H1 (cell line): ENCODE results near the gene SLC19A3. TPM values are rescaled to one million over a fixed set of nuclear protein-coding genes. Genes with fewer than 3 reads are reported as not detected.

ENCODE experiments used
- CTCF ChIA-PET: fragments of 300-600 bp; sonication (Branson Sonifier 250); formaldehyde crosslinking; loops from one replicate; lab custom pipeline; 2021; ENCODE audit not compliant: partially characterized antibody; lab: Charles Lee
- POLR2A ChIA-PET: fragments of 300-600 bp; sonication (Branson Sonifier 250); formaldehyde crosslinking; loops from one replicate; lab custom pipeline; 2021; ENCODE audit warnings: inconsistent platforms; ENCODE audit not compliant: partially characterized antibody; lab: Charles Lee
- DNase-seq, 2 experiments: peaks; one replicate each; pipeline versions ENCODE4 v3.0.0 to v3.0.0-alpha.2; 2010 to 2022; ENCODE audit warnings: low spot score in 2 of 2, low read depth in 1 of 2, mixed read lengths in 1 of 2
- FAIRE-seq: peaks from 2 replicates; lab custom pipeline; 2011; peaks lifted over from hg19 to GRCh38; lab: Jason Lieb, UNC
- H2AFZ ChIP-seq: 2 replicates; pipeline ENCODE4 v1.8.1; 2012; ENCODE audit warnings: low read length, inconsistent platforms
- H2AK5ac ChIP-seq: 2 replicates; pipeline ENCODE4 v1.6.1; 2013; ENCODE audit warnings: low read depth, low read length
- H2BK120ac ChIP-seq: replicated peaks from 2 replicates; pipeline ENCODE3; 2013; ENCODE audit warnings: low read depth, low read length, inconsistent platforms
- H2BK12ac ChIP-seq: 2 replicates; pipeline ENCODE4 v1.6.1; 2013; ENCODE audit warnings: low read depth, low read length
- H2BK15ac ChIP-seq: 2 replicates; pipeline ENCODE4 v1.6.1; 2013; ENCODE audit warnings: low read length
- H2BK20ac ChIP-seq: 2 replicates; pipeline ENCODE4 v1.6.1; 2013; ENCODE audit warnings: low read length
- H2BK5ac ChIP-seq: 2 replicates; pipeline ENCODE4 v1.6.1; 2013; ENCODE audit warnings: low read depth, low read length
- H3K14ac ChIP-seq: 2 replicates; pipeline ENCODE4 v1.6.1; 2013; ENCODE audit warnings: inconsistent platforms; ENCODE audit not compliant: insufficient read length
- H3K18ac ChIP-seq: 2 replicates; pipeline ENCODE4 v1.6.1; 2013; ENCODE audit warnings: low read length; ENCODE audit errors: extremely low read depth
- H3K23ac ChIP-seq: 2 replicates; pipeline ENCODE4 v1.6.1; 2013; ENCODE audit warnings: inconsistent platforms; ENCODE audit not compliant: insufficient read length
- H3K23me2 ChIP-seq: 2 replicates; pipeline ENCODE4 v1.6.1; 2013; ENCODE audit warnings: low read depth, low read length
- H3K27ac ChIP-seq: 2 replicates; pipeline ENCODE4 v1.6.1; 2011; ENCODE audit warnings: low read depth, low read length, inconsistent platforms
- H3K27me3 ChIP-seq, 4 experiments: replicated peaks in 1 of 4; 1 replicate in 1 of 4; 2 replicates in 3 of 4; pipeline versions ENCODE4 v1.6.1 to v1.8.1; 2011 to 2013; ENCODE audit warnings: low read length in 3 of 4, mild to moderate bottlenecking in 3 of 4, inconsistent platforms in 2 of 4, mixed read lengths in 2 of 4, moderate library complexity in 1 of 4; ENCODE audit not compliant: control insufficient read depth in 3 of 4, insufficient read depth in 3 of 4; ENCODE audit errors: extremely low read depth in 1 of 4
- H3K36me3 ChIP-seq, 4 experiments: 2 replicates each; pipeline versions ENCODE4 v1.6.1 to v1.8.1; 2011 to 2013; ENCODE audit warnings: mild to moderate bottlenecking in 4 of 4, low read length in 3 of 4, moderate library complexity in 2 of 4, control low read depth in 1 of 4, inconsistent platforms in 1 of 4; ENCODE audit not compliant: insufficient read depth in 4 of 4, control insufficient read depth in 2 of 4
- H3K4ac ChIP-seq: replicated peaks from 2 replicates; pipeline ENCODE3; 2013; ENCODE audit warnings: low read length, low read depth, mixed read lengths, inconsistent platforms; ENCODE audit not compliant: insufficient read length
- H3K4me1 ChIP-seq, 4 experiments: replicated peaks in 1 of 4; 1 replicate in 1 of 4; 2 replicates in 3 of 4; pipeline versions ENCODE4 v1.6.1 to v1.8.1; 2011 to 2013; ENCODE audit warnings: low read length in 3 of 4, inconsistent platforms in 2 of 4, mixed read lengths in 1 of 4; ENCODE audit not compliant: insufficient read depth in 4 of 4, control insufficient read depth in 3 of 4
- H3K4me2 ChIP-seq, 2 experiments: 2 replicates each; pipeline versions ENCODE4 v1.6.1 to v1.8.1; 2011 to 2013; ENCODE audit warnings: low read depth in 2 of 2, low read length in 2 of 2, control low read depth in 1 of 2, inconsistent platforms in 1 of 2, mild to moderate bottlenecking in 1 of 2; ENCODE audit not compliant: insufficient read depth in 1 of 2
- H3K4me3 ChIP-seq, 4 experiments: fragments of 200-600, 300-600 bp in 1 of 4; sonication (generic), shearing (Covaris generic), sonication (Bioruptor Twin) in 1 of 4; 2 replicates each; pipeline versions ENCODE4 v1.5.1 to v1.8.1; 2011 to 2016; ENCODE audit warnings: low read length in 4 of 4, low read depth in 3 of 4, control low read depth in 2 of 4, inconsistent platforms in 2 of 4, mild to moderate bottlenecking in 2 of 4, mixed read lengths in 1 of 4, moderate library complexity in 1 of 4; ENCODE audit not compliant: insufficient read depth in 2 of 4; ENCODE audit errors: extremely low read depth in 1 of 4
- H3K56ac ChIP-seq: replicated peaks from 2 replicates; pipeline ENCODE3; 2013; ENCODE audit warnings: low read depth, mild to moderate bottlenecking, mixed read lengths, low read length, inconsistent platforms; ENCODE audit not compliant: insufficient read length
- H3K79me1 ChIP-seq: 2 replicates; pipeline ENCODE4 v1.6.1; 2013; ENCODE audit warnings: low read depth, low read length, control low read depth
- H3K79me2 ChIP-seq, 2 experiments: 2 replicates each; pipeline versions ENCODE4 v1.6.1 to v1.8.1; 2012 to 2013; ENCODE audit warnings: low read length in 2 of 2, mild to moderate bottlenecking in 2 of 2, inconsistent platforms in 1 of 2; ENCODE audit not compliant: insufficient read depth in 2 of 2, control insufficient read depth in 1 of 2
- H3K9ac ChIP-seq, 4 experiments: replicated peaks in 1 of 4; 1 replicate in 1 of 4; 2 replicates in 3 of 4; pipeline versions ENCODE4 v1.6.1 to v1.8.1; 2011 to 2013; ENCODE audit warnings: low read depth in 3 of 4, low read length in 3 of 4, control low read depth in 2 of 4, mild to moderate bottlenecking in 2 of 4, moderate library complexity in 2 of 4, inconsistent platforms in 1 of 4; ENCODE audit errors: extremely low read depth in 1 of 4
- H3K9me3 ChIP-seq, 2 experiments: 2 replicates each; pipeline versions ENCODE4 v1.6.1 to v1.8.1; 2012 to 2013; ENCODE audit warnings: mild to moderate bottlenecking in 2 of 2, moderate library complexity in 2 of 2, control low read depth in 1 of 2, inconsistent platforms in 1 of 2, low read depth in 1 of 2, low read length in 1 of 2, mixed read lengths in 1 of 2; ENCODE audit not compliant: insufficient read depth in 2 of 2
- H4K20me1 ChIP-seq, 2 experiments: replicated peaks in 1 of 2; 2 replicates each; pipeline versions ENCODE3 to v1.8.1; 2011 to 2013; ENCODE audit warnings: inconsistent platforms in 2 of 2, low read length in 2 of 2, mild to moderate bottlenecking in 1 of 2; ENCODE audit not compliant: insufficient read depth in 2 of 2, control insufficient read depth in 1 of 2
- H4K5ac ChIP-seq: 2 replicates; pipeline ENCODE4 v1.6.1; 2013; ENCODE audit warnings: low read length, low read depth, mixed read lengths, inconsistent platforms; ENCODE audit not compliant: insufficient read length
- H4K8ac ChIP-seq: 2 replicates; pipeline ENCODE4 v1.8.0; 2013; ENCODE audit warnings: mild to moderate bottlenecking, moderate library complexity, low read length, inconsistent platforms; ENCODE audit not compliant: insufficient read depth; ENCODE audit errors: extremely low read depth
- H4K91ac ChIP-seq: replicated peaks from 2 replicates; pipeline ENCODE3; 2013; ENCODE audit warnings: low read length, mixed read lengths, inconsistent platforms; ENCODE audit not compliant: insufficient read length
- BRCA1 ChIP-seq: IDR thresholded peaks from 2 replicates; pipeline ENCODE4 v1.6.1; 2012; ENCODE audit warnings: low read depth, low read length, improper control_type of control experiment
- CHD1 ChIP-seq: IDR thresholded peaks from 2 replicates; pipeline ENCODE4 v1.6.1; 2012; ENCODE audit warnings: low read depth, low read length, improper control_type of control experiment
- CHD2 ChIP-seq: IDR thresholded peaks from 2 replicates; pipeline ENCODE4 v1.6.1; 2012; ENCODE audit warnings: low read length, improper control_type of control experiment
- GABPA ChIP-seq: IDR thresholded peaks from 2 replicates; pipeline ENCODE4 v1.6.1; 2011; ENCODE audit warnings: mild to moderate bottlenecking, low read length, moderate library complexity, borderline replicate concordance; ENCODE audit not compliant: insufficient read depth
- GTF2F1 ChIP-seq: IDR thresholded peaks from 2 replicates; pipeline ENCODE4 v1.6.1; 2012; ENCODE audit warnings: low read depth, low read length, improper control_type of control experiment, borderline replicate concordance
- KDM1A ChIP-seq: fragments of 200-600, 300-600 bp; sonication (generic); IDR thresholded peaks from 2 replicates; pipeline ENCODE4 v1.7.1; 2016; ENCODE audit warnings: mild to moderate bottlenecking, low read length, borderline replicate concordance
- KDM5A ChIP-seq: fragments of 200-600 bp; IDR thresholded peaks from 2 replicates; pipeline ENCODE4 v1.7.1; 2012; ENCODE audit warnings: mild to moderate bottlenecking, low read length, inconsistent platforms, mixed read lengths
- POLR2A ChIP-seq, 2 experiments: IDR thresholded peaks; 1 replicate in 1 of 2; 2 replicates in 1 of 2; pipeline ENCODE4 v1.6.1; 2011; ENCODE audit warnings: low read depth in 2 of 2, low read length in 2 of 2, mild to moderate bottlenecking in 2 of 2; ENCODE audit errors: control extremely low read depth in 1 of 2
- RAD21 ChIP-seq, 2 experiments: IDR thresholded peaks in 1 of 2; conservative IDR thresholded peaks in 1 of 2; 2 replicates each; pipeline ENCODE4 v1.6.1; 2011; ENCODE audit warnings: low read depth in 2 of 2, low read length in 2 of 2, improper control_type of control experiment in 1 of 2, inconsistent platforms in 1 of 2, mild to moderate bottlenecking in 1 of 2, moderate library complexity in 1 of 2
- SP4 ChIP-seq: IDR thresholded peaks from 2 replicates; pipeline ENCODE4 v1.6.1; 2012; ENCODE audit warnings: low read length, inconsistent platforms
- SUZ12 ChIP-seq: fragments of 200-600 bp; sonication (generic); IDR thresholded peaks from 2 replicates; pipeline ENCODE4 v1.6.1; 2012; ENCODE audit warnings: mild to moderate bottlenecking, inconsistent platforms, low read length, moderate library complexity, mixed read lengths
- TAF1 ChIP-seq: IDR thresholded peaks from 2 replicates; pipeline ENCODE4 v1.6.1; 2011; ENCODE audit warnings: mild to moderate bottlenecking, low read depth, low read length
- WGBS, 2 experiments: shearing (Covaris generic) in 1 of 2; methylation state at CpG; one replicate each; pipeline versions ENCODE4 v1.1.6 to v1.1.7; 2013 to 2015; ENCODE audit warnings: low lambda C conversion rate in 2 of 2, mixed read lengths in 2 of 2, inconsistent platforms in 1 of 2, low coverage in 1 of 2, missing lambda C conversion rate in 1 of 2; ENCODE audit not compliant: insufficient replicate concordance in 2 of 2, insufficient coverage in 1 of 2, insufficient read length in 1 of 2; ENCODE audit errors: extremely low coverage in 1 of 2, missing lambda C conversion rate in 1 of 2; 5-methylcytosine and 5-hydroxymethylcytosine counted together
- polyA plus RNA-seq, 7 experiments: library from polyadenylated mRNA; depleted of rRNA in 3 of 7; stranded (reverse) in 5 of 7; unstranded in 2 of 7; fragments of >200 nt in 5 of 7; fragments of 200-250 nt in 2 of 7; gene quantifications; 1 replicate in 5 of 7; 2 replicates in 1 of 7; 4 replicates in 1 of 7; pipeline versions ENCODE4 v1.2.1 to v1.2.3, GENCODE V29; 2011 to 2013; ENCODE audit warnings: missing spikeins in 2 of 7, mixed read lengths in 2 of 7
- total RNA-seq: library from RNA; stranded (reverse); fragmentation: NEBNext Ultra II Directional; extraction: Animal tissue kit (Norgen Biotek cat#: 25700); gene quantifications from 2 replicates; pipeline ENCODE4 v1.2.1, GENCODE V29; 2021
- TF ChIP-seq, protein P1 (sequence below), 3 experiments: IDR thresholded peaks; 1 replicate in 2 of 3; 2 replicates in 1 of 3; pipeline versions ENCODE4 v1.5.1 to v1.6.1; 2011; ENCODE audit warnings: low read length in 3 of 3, mild to moderate bottlenecking in 3 of 3, inconsistent platforms in 2 of 3, low read depth in 1 of 3, moderate library complexity in 1 of 3; ENCODE audit not compliant: insufficient read depth in 1 of 3; ENCODE audit errors: control extremely low read depth in 1 of 3

The SLC19A3 gene
- total and polyA plus RNA-seq, 2 of the 8 experiments (the other 6 are each of a cell fraction or from before 2014, with no cell fraction given), result 7.0 to 9.8 TPM

DNA sequence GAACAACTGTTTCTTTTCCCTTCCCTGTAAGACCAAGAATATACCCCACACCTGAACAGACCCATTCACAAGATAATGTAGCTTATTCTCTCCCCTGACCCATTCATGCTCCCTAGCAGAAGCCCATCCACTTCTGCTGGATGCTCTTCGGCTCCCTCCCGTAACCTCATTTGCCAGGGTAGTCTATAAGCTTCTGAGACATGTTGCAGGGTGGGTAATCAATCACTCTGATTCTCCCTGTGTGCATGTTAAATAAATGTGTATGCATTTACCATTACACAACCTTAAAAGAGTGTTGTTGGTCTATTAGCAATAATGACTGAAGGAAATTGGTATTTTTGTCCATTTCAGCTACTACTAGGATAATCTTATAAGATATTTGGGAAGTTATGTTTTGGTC lies 1.3 kb downstream of the SLC19A3 start:
- WGBS, 2 experiments, result 97% methylated on average over 2 of the region's 2 CpGs; no CpG with 5 or more reads in 1 of the 2 experiments
- no peak overlapping the region for H2BK5ac ChIP-seq
- no peak overlapping the region for H2BK12ac ChIP-seq
- no peak overlapping the region for H2AFZ ChIP-seq
- no peak overlapping the region for H3K14ac ChIP-seq
- no peak overlapping the region for H2AK5ac ChIP-seq
- FAIRE-seq (no peak), DNase-seq (no peak)
- H4K20me1 ChIP-seq, result no peaks in the 10 kb centered on the region
- H3K23me2 ChIP-seq, result no peaks in the 10 kb centered on the region; the same call in 1 of the 2 replicates
- no peak overlapping the region for H3K4ac ChIP-seq
- no peaks in the 10 kb centered on the region for H3K79me1 ChIP-seq
- no peak overlapping the region for H2BK120ac ChIP-seq
- H3K9me3 ChIP-seq, result no peaks in the 10 kb centered on the region
- H3K36me3 ChIP-seq, result no peaks in the 10 kb centered on the region
- H3K4me3 ChIP-seq, result no peak overlapping the region
- no peaks in the 10 kb centered on the region; a peak in 1 of 7 replicates for H3K27me3 ChIP-seq
- H2BK20ac ChIP-seq, result no peak overlapping the region
- no peak overlapping the region for H3K4me2 ChIP-seq
- no peak overlapping the region for H3K23ac ChIP-seq
- no peak overlapping the region for H4K5ac ChIP-seq
- no peak overlapping the region for H2BK15ac ChIP-seq
- no peak overlapping the region for H3K27ac ChIP-seq
- CTCF ChIA-PET, result interaction anchor here (0.7 to 2.3 kb wide), 7 partner anchors 9 to 58 kb away, joined by 3 to 12 read pairs (median 4); no protein-coding TSS in a partner anchor
- H4K8ac ChIP-seq, result no peak overlapping the region
- POLR2A ChIA-PET, result no interaction called here
- H3K9ac ChIP-seq, result no peak overlapping the region
- no peak overlapping the region for H3K56ac ChIP-seq
- H3K18ac ChIP-seq, result no peak overlapping the region
- peaks cover 0 to 4% (median under 1%) of the 10 kb centered on the region in 4 experiments; a peak in 3 of 7 replicates for H3K4me1 ChIP-seq
- H4K91ac ChIP-seq, result no peak overlapping the region
- H3K79me2 ChIP-seq, result no peaks in the 10 kb centered on the region
- TF ChIP-seq TAF1, result no peak
- TF ChIP-seq RAD21 (IDR thresholded peaks at IDR 0.05 in 1 of 2, conservative IDR thresholded peaks at IDR 0.05 in 1 of 2; ENCODE audit: low read depth in 2 of 2, low read length in 2 of 2), result no peak
- TF ChIP-seq BRCA1, result no peak
- no peak for TF ChIP-seq SP4
- no peak for TF ChIP-seq SUZ12
- TF ChIP-seq KDM1A, result no peak
- TF ChIP-seq KDM5A, result no peak
- TF ChIP-seq POLR2A (IDR thresholded peaks at IDR 0.05; ENCODE audit: control extremely low read depth in 1 of 2, low read depth in 2 of 2, low read length in 2 of 2), result no peak
- TF ChIP-seq GABPA, result no peak
- TF ChIP-seq CHD1, result no peak
- no peak for TF ChIP-seq GTF2F1
- TF ChIP-seq CHD2, result no peak
- TF ChIP-seq, protein P1, sequence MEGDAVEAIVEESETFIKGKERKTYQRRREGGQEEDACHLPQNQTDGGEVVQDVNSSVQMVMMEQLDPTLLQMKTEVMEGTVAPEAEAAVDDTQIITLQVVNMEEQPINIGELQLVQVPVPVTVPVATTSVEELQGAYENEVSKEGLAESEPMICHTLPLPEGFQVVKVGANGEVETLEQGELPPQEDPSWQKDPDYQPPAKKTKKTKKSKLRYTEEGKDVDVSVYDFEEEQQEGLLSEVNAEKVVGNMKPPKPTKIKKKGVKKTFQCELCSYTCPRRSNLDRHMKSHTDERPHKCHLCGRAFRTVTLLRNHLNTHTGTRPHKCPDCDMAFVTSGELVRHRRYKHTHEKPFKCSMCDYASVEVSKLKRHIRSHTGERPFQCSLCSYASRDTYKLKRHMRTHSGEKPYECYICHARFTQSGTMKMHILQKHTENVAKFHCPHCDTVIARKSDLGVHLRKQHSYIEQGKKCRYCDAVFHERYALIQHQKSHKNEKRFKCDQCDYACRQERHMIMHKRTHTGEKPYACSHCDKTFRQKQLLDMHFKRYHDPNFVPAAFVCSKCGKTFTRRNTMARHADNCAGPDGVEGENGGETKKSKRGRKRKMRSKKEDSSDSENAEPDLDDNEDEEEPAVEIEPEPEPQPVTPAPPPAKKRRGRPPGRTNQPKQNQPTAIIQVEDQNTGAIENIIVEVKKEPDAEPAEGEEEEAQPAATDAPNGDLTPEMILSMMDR (IDR thresholded peaks at IDR 0.05; ENCODE audit: control extremely low read depth in 1 of 3, insufficient read depth in 1 of 3, low read depth in 1 of 3, low read length in 3 of 3), result no peak
